Activated CD8-positive, alpha-beta T cell treated with anti-CD3 and anti-CD28 coated beads, Interleukin-2, amount 10 ng/mL, durations not matched to agents 7 days and 5 days (primary cell): Measurements from ENCODE around the gene TLR3. TPM values are rescaled to one million over a fixed set of nuclear protein-coding genes. Genes with fewer than 3 reads are reported as not detected.

ENCODE experiments used
- ATAC-seq: fragments of 150-1000 bp; cut with Tn5 transposase; one replicate; pipeline ENCODE4 v1.10.0; 2021; ENCODE audit warnings: moderate library complexity
- CTCF ChIA-PET: fragments of 350-600 bp; sonication (Branson Sonifier 250); formaldehyde crosslinking; loops from one replicate; lab custom pipeline; 2021; ENCODE audit warnings: antibody characterized with exemption; lab: Charles Lee
- POLR2A ChIA-PET: fragments of 350-600 bp; sonication (Branson Sonifier 250); formaldehyde crosslinking; loops from one replicate; lab custom pipeline; 2021; ENCODE audit warnings: antibody characterized with exemption; lab: Charles Lee
- DNase-seq: peaks from one replicate; pipeline ENCODE4 v3.0.0-alpha.2; 2020
- H3K27ac Mint-ChIP-seq: one replicate; pipeline ENCODE4 v1.8.0; 2021; ENCODE audit warnings: mild to moderate bottlenecking, mixed read lengths
- H3K27me3 Mint-ChIP-seq: one replicate; pipeline ENCODE4 v1.8.0; 2021; ENCODE audit warnings: low read depth, mixed read lengths
- H3K36me3 Mint-ChIP-seq: one replicate; pipeline ENCODE4 v1.8.0; 2021; ENCODE audit warnings: low read depth, mixed read lengths
- H3K4me1 Mint-ChIP-seq: one replicate; pipeline ENCODE4 v1.8.0; 2021; ENCODE audit warnings: low read depth, mixed read lengths
- H3K4me3 Mint-ChIP-seq: one replicate; pipeline ENCODE4 v1.8.0; 2021; ENCODE audit warnings: mild to moderate bottlenecking, mixed read lengths
- H3K9me3 Mint-ChIP-seq: one replicate; pipeline ENCODE4 v1.8.0; 2022; ENCODE audit warnings: mixed read lengths; ENCODE audit not compliant: insufficient read depth
- total RNA-seq, 2 experiments: library from RNA; stranded (reverse); gene quantifications; one replicate each; pipeline ENCODE4 v1.2.3, GENCODE V29; 2021

TLR3 gene
- total RNA-seq, 2 experiments from 2014 or later, result 0.53 to 0.70 TPM

DNA sequence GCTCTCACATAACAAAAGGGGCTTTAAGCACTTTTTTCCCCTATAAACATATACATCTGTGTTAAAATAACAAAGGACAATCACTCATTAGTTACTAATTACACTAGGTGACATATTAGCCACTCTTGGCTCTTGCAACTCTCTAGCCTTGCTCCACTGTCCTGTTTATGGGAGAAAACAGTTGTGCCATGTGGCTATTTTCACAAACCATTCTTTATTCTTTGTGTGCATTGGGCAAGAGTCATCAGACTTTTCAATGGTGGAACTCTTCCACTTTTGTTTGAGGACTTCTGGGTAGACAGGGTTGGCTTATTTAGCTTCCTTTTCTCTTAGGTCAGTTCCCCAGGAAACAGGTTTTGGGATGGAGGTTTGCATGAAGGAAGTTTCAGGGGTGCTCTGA, 19.6 kb downstream of the TLR3 start:
- Mint-ChIP-seq H3K9me3 (no peaks in the 10 kb centered on the region), H3K4me3 (no peak overlapping the region), H3K36me3 (no peaks in the 10 kb centered on the region), H3K27me3 (peaks cover 4% of the 10 kb centered on the region), H3K27ac (no peak overlapping the region), H3K4me1 (no peaks in the 10 kb centered on the region)
- POLR2A ChIA-PET, result no interaction called here
- CTCF ChIA-PET, result no interaction called here
- no peak for ATAC-seq
- no peak for DNase-seq

- H3K27ac Mint-ChIP-seq, result no peak overlapping the region
- DNase-seq, result no peak
- H3K4me3 Mint-ChIP-seq, result no peak overlapping the region
- ATAC-seq, result no peak
- CTCF ChIA-PET, result no interaction called here
- H3K36me3 Mint-ChIP-seq, result no peaks in the 10 kb centered on the region
- H3K27me3 Mint-ChIP-seq, result peaks cover 6% of the 10 kb centered on the region
- POLR2A ChIA-PET, result no interaction called here
- no peaks in the 10 kb centered on the region for H3K9me3 Mint-ChIP-seq
- no peaks in the 10 kb centered on the region for H3K4me1 Mint-ChIP-seq
These were observed 23.3 kb downstream of the TLR3 start for GRCh38 chr4:186092296-186092695.

DNA sequence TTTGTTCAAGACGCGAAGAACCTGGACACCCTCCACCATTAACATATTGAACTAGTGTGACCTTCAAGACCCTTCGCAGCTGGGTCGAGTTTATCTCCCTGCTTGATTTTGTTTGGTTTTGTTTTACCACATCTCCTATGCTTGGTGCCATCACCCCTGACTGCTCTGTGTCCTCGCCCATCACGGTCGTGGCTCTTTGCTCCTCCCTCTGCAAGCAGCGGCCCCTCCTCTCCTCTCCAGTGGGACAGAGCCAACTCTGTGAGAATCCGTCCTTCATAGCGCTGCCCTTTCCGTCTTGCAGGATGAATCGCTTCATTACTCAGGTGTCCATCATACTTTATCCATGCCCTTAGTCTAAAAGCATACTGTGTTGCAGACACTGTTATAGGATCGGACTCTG, 26.4 kb downstream of the TLR3 start:
- no peaks in the 10 kb centered on the region for H3K36me3 Mint-ChIP-seq
- no peak overlapping the region for H3K27ac Mint-ChIP-seq
- ChIA-PET CTCF (no interaction called here), POLR2A (no interaction called here)
- no peaks in the 10 kb centered on the region for H3K4me1 Mint-ChIP-seq
- no peaks in the 10 kb centered on the region for H3K9me3 Mint-ChIP-seq
- DNase-seq (no peak), ATAC-seq (no peak)
- H3K27me3 Mint-ChIP-seq, result peaks cover 2% of the 10 kb centered on the region
- H3K4me3 Mint-ChIP-seq, result no peak overlapping the region

- no peak overlapping the region for H3K27ac Mint-ChIP-seq
- no peaks in the 10 kb centered on the region for H3K4me1 Mint-ChIP-seq
- no peak overlapping the region for H3K4me3 Mint-ChIP-seq
- ChIA-PET CTCF (no interaction called here), POLR2A (no interaction called here)
- H3K9me3 Mint-ChIP-seq, result no peaks in the 10 kb centered on the region
- no peak for DNase-seq
- ATAC-seq, result no peak
- H3K27me3 Mint-ChIP-seq, result peaks cover 3% of the 10 kb centered on the region
- H3K36me3 Mint-ChIP-seq, result no peaks in the 10 kb centered on the region
These were observed 27.8 kb downstream of the TLR3 start for GRCh38 chr4:186096681-186097165.

GRCh38 chr4:186097386-186097785, 28.4 kb downstream of the TLR3 start:
- no peak for ATAC-seq
- no peaks in the 10 kb centered on the region for H3K36me3 Mint-ChIP-seq
- CTCF ChIA-PET, result no interaction called here

DNA sequence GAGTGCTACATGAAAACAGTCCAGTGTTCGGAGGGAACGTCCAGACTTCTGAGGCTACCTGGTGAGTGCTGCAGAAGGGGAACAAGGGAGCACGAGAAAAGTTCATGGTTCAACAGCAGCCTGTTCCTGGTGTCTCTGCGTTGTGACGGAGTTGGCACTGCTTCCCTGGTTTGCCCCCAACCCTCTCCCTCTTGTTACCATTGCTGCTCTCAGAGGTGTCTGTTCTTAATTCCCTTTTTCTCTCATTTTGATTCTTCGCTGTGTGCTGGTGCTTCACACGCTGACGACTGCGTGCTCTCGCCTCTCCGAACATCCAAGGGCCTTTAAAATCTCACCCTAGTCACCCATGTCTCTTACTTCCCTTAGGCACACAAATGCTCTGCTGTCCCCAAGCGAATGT, 34.0 kb downstream of the TLR3 start:
- no peak for ATAC-seq
- peaks cover 5% of the 10 kb centered on the region for H3K4me1 Mint-ChIP-seq
- ChIA-PET POLR2A (no interaction called here), CTCF (no interaction called here)
- no peak for DNase-seq
- no peaks in the 10 kb centered on the region for H3K36me3 Mint-ChIP-seq
- H3K4me3 Mint-ChIP-seq, result no peak overlapping the region
- H3K9me3 Mint-ChIP-seq, result no peaks in the 10 kb centered on the region
- H3K27me3 Mint-ChIP-seq, result peaks cover 36% of the 10 kb centered on the region
- no peak overlapping the region for H3K27ac Mint-ChIP-seq

More at GRCh38 chr4:186097386-186097785, 28.4 kb downstream of the TLR3 start:
- peaks cover 5% of the 10 kb centered on the region for H3K27me3 Mint-ChIP-seq
- no peaks in the 10 kb centered on the region for H3K4me1 Mint-ChIP-seq
- POLR2A ChIA-PET, result no interaction called here
- H3K27ac Mint-ChIP-seq, result no peak overlapping the region
- no peak for DNase-seq
- no peak overlapping the region for H3K4me3 Mint-ChIP-seq
- H3K9me3 Mint-ChIP-seq, result no peaks in the 10 kb centered on the region

GRCh38 chr4:186104114-186104889, 35.3 kb downstream of the TLR3 start, which contains the start of gene FAM149A:
Gene FAM149A (plus strand): TSS chr4:186104704.
- Mint-ChIP-seq H3K27ac (no peak within 1 kb of the TSS), H3K36me3 (no peaks in the 10 kb centered on the region), H3K27me3 (peaks cover 38% of the 10 kb centered on the region), H3K4me3 (peak within 1 kb of the TSS; percentile 53), H3K4me1 (peaks cover 5% of the 10 kb centered on the region), H3K9me3 (no peaks in the 10 kb centered on the region)
- ChIA-PET POLR2A (no interaction called here), CTCF (interaction anchor here (1.0 kb wide), 1 partner anchor 33 kb away, joined by 3 read pairs; no protein-coding TSS in a partner anchor)
- DNase-seq (peak; percentile 50), ATAC-seq (peak; percentile 92)

GRCh38 chr4:186104890-186105646, 36.1 kb downstream of the TLR3 start:
- no peaks in the 10 kb centered on the region for H3K9me3 Mint-ChIP-seq
- H3K4me3 Mint-ChIP-seq, result peak overlapping the region; percentile 53
- H3K27me3 Mint-ChIP-seq, result peaks cover 38% of the 10 kb centered on the region
- no peak overlapping the region for H3K27ac Mint-ChIP-seq
- no peaks in the 10 kb centered on the region for H3K36me3 Mint-ChIP-seq
- peak; percentile 66 for ATAC-seq
- peaks cover 5% of the 10 kb centered on the region for H3K4me1 Mint-ChIP-seq
- POLR2A ChIA-PET, result no interaction called here
- CTCF ChIA-PET, result interaction anchor here (1.0 kb wide), 1 partner anchor 33 kb away, joined by 3 read pairs; no protein-coding TSS in a partner anchor
- no peak for DNase-seq

GRCh38 chr4:186105647-186106321, 36.8 kb downstream of the TLR3 start:
- H3K9me3 Mint-ChIP-seq, result no peaks in the 10 kb centered on the region
- ChIA-PET CTCF (interaction anchor here (0.8 kb wide), 1 partner anchor 38 kb away, joined by 3 read pairs; no protein-coding TSS in a partner anchor), POLR2A (no interaction called here)
- ATAC-seq, result no peak
- peak overlapping the region; percentile 53 for H3K4me3 Mint-ChIP-seq
- H3K4me1 Mint-ChIP-seq, result peaks cover 5% of the 10 kb centered on the region
- DNase-seq, result no peak
- H3K27me3 Mint-ChIP-seq, result peaks cover 38% of the 10 kb centered on the region
- no peaks in the 10 kb centered on the region for H3K36me3 Mint-ChIP-seq
- H3K27ac Mint-ChIP-seq, result no peak overlapping the region

- no peaks in the 10 kb centered on the region for H3K9me3 Mint-ChIP-seq
- H3K36me3 Mint-ChIP-seq, result no peaks in the 10 kb centered on the region
- H3K27ac Mint-ChIP-seq, result no peak overlapping the region
- peaks cover 36% of the 10 kb centered on the region for H3K27me3 Mint-ChIP-seq
- ChIA-PET CTCF (no interaction called here), POLR2A (no interaction called here)
- ATAC-seq (no peak), DNase-seq (no peak)
- no peak overlapping the region for H3K4me3 Mint-ChIP-seq
- H3K4me1 Mint-ChIP-seq, result peaks cover 5% of the 10 kb centered on the region
These were observed 39.0 kb downstream of the TLR3 start for GRCh38 chr4:186107947-186108346.

- no peak for DNase-seq
- Mint-ChIP-seq H3K4me3 (no peak overlapping the region), H3K9me3 (no peaks in the 10 kb centered on the region), H3K4me1 (peaks cover 5% of the 10 kb centered on the region), H3K27me3 (peaks cover 32% of the 10 kb centered on the region), H3K36me3 (no peaks in the 10 kb centered on the region), H3K27ac (no peak overlapping the region)
- CTCF ChIA-PET, result no interaction called here
- ATAC-seq, result no peak
- POLR2A ChIA-PET, result no interaction called here
These were observed 39.4 kb downstream of the TLR3 start for GRCh38 chr4:186108391-186108790.
